ENCODE measurements around the gene SPATA3.
"Not testable (repeated sequence)": the region's sequence is repeated elsewhere in the genome, so short reads cannot be mapped to it uniquely, and the experiment has no call there.

SPATA3 gene

GRCh38 chr2:231002641-231003040 is 6.7 kb downstream of the SPATA3 start:
- Histone ChIP-seq H3K79me2 (ENCODE audit: control insufficient read depth, low read length) (no peaks in the 10 kb centered on the region), H3K27ac (ENCODE audit: low read depth, low read length) (no peak overlapping the region), H4K20me1 (ENCODE audit: control insufficient read depth, insufficient read depth, low read depth, low read length) (no peaks in the 10 kb centered on the region), H3F3A (ENCODE audit: control insufficient read depth, insufficient read depth) (no peaks in the 10 kb centered on the region), H3K4me2 (ENCODE audit: low read length) (no peak overlapping the region), H3K4me1 (ENCODE audit: control insufficient read depth, low read length) (no peaks in the 10 kb centered on the region), H3K27me3 (ENCODE audit: control insufficient read depth, low read length) (peaks cover 16% of the 10 kb centered on the region; the same call in 1 of the 2 replicates), H3K36me3 (ENCODE audit: control insufficient read depth, low read length) (no peaks in the 10 kb centered on the region), H3K9me3 (ENCODE audit: control insufficient read depth, insufficient read depth, low read length) (peaks cover 9% of the 10 kb centered on the region), H3K4me3 (ENCODE audit: low read length) (no peak overlapping the region), H3K9me2 (replicated peaks; ENCODE audit: control insufficient read depth, low read length) (no peaks in the 10 kb centered on the region)
- TF ChIP-seq EZH2phosphoT487 (IDR thresholded peaks at IDR 0.05; ENCODE audit: borderline replicate concordance, low read length): no peak
- no peak for TF ChIP-seq CTCF (IDR thresholded peaks at IDR 0.05; ENCODE audit: low read depth, low read length, poor library complexity, severe bottlenecking)

GRCh38 chr2:231003186-231003585 is 7.3 kb downstream of the SPATA3 start:
- Histone ChIP-seq H3K27me3 (ENCODE audit: control insufficient read depth, low read length) (peaks cover 13% of the 10 kb centered on the region; the same call in 1 of the 2 replicates), H3K4me1 (ENCODE audit: control insufficient read depth, low read length) (no peaks in the 10 kb centered on the region), H3K4me3 (ENCODE audit: low read length) (no peak overlapping the region), H3K27ac (ENCODE audit: low read depth, low read length) (no peak overlapping the region), H3K36me3 (ENCODE audit: control insufficient read depth, low read length) (no peaks in the 10 kb centered on the region), H3K79me2 (ENCODE audit: control insufficient read depth, low read length) (no peaks in the 10 kb centered on the region), H3K9me3 (ENCODE audit: control insufficient read depth, insufficient read depth, low read length) (peaks cover 9% of the 10 kb centered on the region), H3K9me2 (replicated peaks; ENCODE audit: control insufficient read depth, low read length) (no peaks in the 10 kb centered on the region), H3K4me2 (ENCODE audit: low read length) (no peak overlapping the region), H3F3A (ENCODE audit: control insufficient read depth, insufficient read depth) (no peaks in the 10 kb centered on the region), H4K20me1 (ENCODE audit: control insufficient read depth, insufficient read depth, low read depth, low read length) (no peaks in the 10 kb centered on the region)
- no peak for TF ChIP-seq EZH2phosphoT487 (IDR thresholded peaks at IDR 0.05; ENCODE audit: borderline replicate concordance, low read length)
- no peak for TF ChIP-seq CTCF (IDR thresholded peaks at IDR 0.05; ENCODE audit: low read depth, low read length, poor library complexity, severe bottlenecking)

GRCh38 chr2:231004930-231005329 is 9.0 kb downstream of the SPATA3 start:
- not testable (repeated sequence) for H3K9me2 ChIP-seq (replicated peaks; ENCODE audit: control insufficient read depth, low read length); H3K27ac ChIP-seq (ENCODE audit: low read depth, low read length); H4K20me1 ChIP-seq (ENCODE audit: control insufficient read depth, insufficient read depth, low read depth, low read length); H3K9me3 ChIP-seq (ENCODE audit: control insufficient read depth, insufficient read depth, low read length); H3K4me3 ChIP-seq (ENCODE audit: low read length); H3K36me3 ChIP-seq (ENCODE audit: control insufficient read depth, low read length); H3F3A ChIP-seq (ENCODE audit: control insufficient read depth, insufficient read depth); H3K4me2 ChIP-seq (ENCODE audit: low read length); H3K4me1 ChIP-seq (ENCODE audit: control insufficient read depth, low read length); H3K79me2 ChIP-seq (ENCODE audit: control insufficient read depth, low read length)
- peaks cover 10% of the 10 kb centered on the region for H3K27me3 ChIP-seq (ENCODE audit: control insufficient read depth, low read length)

GRCh38 chr2:231007286-231008098 is 11.6 kb downstream of the SPATA3 start:
- Histone ChIP-seq H3K4me2 (ENCODE audit: low read length) (no peak overlapping the region), H3K9me3 (ENCODE audit: control insufficient read depth, insufficient read depth, low read length) (peaks cover 9% of the 10 kb centered on the region), H4K20me1 (ENCODE audit: control insufficient read depth, insufficient read depth, low read depth, low read length) (no peaks in the 10 kb centered on the region), H3K79me2 (ENCODE audit: control insufficient read depth, low read length) (no peaks in the 10 kb centered on the region), H3K4me3 (ENCODE audit: low read length) (no peak overlapping the region), H3K36me3 (ENCODE audit: control insufficient read depth, low read length) (no peaks in the 10 kb centered on the region), H3K9me2 (replicated peaks; ENCODE audit: control insufficient read depth, low read length) (no peaks in the 10 kb centered on the region), H3K27me3 (ENCODE audit: control insufficient read depth, low read length) (peaks cover 3% of the 10 kb centered on the region), H3F3A (ENCODE audit: control insufficient read depth, insufficient read depth) (no peaks in the 10 kb centered on the region), H3K4me1 (ENCODE audit: control insufficient read depth, low read length) (no peaks in the 10 kb centered on the region), H3K27ac (ENCODE audit: low read depth, low read length) (no peak overlapping the region)
- no peak for TF ChIP-seq EZH2phosphoT487 (IDR thresholded peaks at IDR 0.05; ENCODE audit: borderline replicate concordance, low read length)
- no peak for TF ChIP-seq CTCF (IDR thresholded peaks at IDR 0.05; ENCODE audit: low read depth, low read length, poor library complexity, severe bottlenecking)

All from DOHH2 (cell line).